ENCODE data around the gene PHEX. TPM values are rescaled to one million over a fixed set of nuclear protein-coding genes. Genes with fewer than 3 reads are reported as not detected.

PHEX gene
- total and polyA plus RNA-seq, 5 donors: 0.02 to 0.29 (median 0.08) TPM; not detected in 2

Other genes starting within 250 kb of the PHEX start
- gene MBTPS2, start 192.7 kb upstream of the PHEX start, total RNA-seq: 10 to 100 TPM; 12.2 to 12.7 (median 12.3) TPM
- gene MBTPS2, start 192.7 kb upstream of the PHEX start, polyA plus RNA-seq: 5.0 TPM
- gene YY2, start 176.3 kb upstream of the PHEX start, total RNA-seq: under 1 TPM; 0.43 to 0.91 (median 0.53) TPM
- 0.57 TPM for gene YY2, start 176.3 kb upstream of the PHEX start, polyA plus RNA-seq
- 10 to 100 TPM; 51.8 to 62.8 (median 55.9) TPM for gene SMS, start 91.6 kb upstream of the PHEX start, total RNA-seq
- gene SMS, start 91.6 kb upstream of the PHEX start, polyA plus RNA-seq: 44.7 TPM
- gene CBLL2, start 240.6 kb downstream of the PHEX start, total RNA-seq: not detected
- gene CBLL2, start 240.6 kb downstream of the PHEX start, polyA plus RNA-seq: not detected

Data from right cardiac atrium (tissue), 5 donors.